Transverse colon (tissue), 4 donors: ENCODE data around the gene RER1.

ENCODE experiments used
- POLR2A ChIP-seq: fragments of 450-650 bp; IDR thresholded peaks from one replicate; pipeline ENCODE4 v1.6.1; 2016; ENCODE audit warnings: antibody characterized with exemption, mild to moderate bottlenecking, moderate library complexity
- POLR2AphosphoS5 ChIP-seq, 3 donors: sonication (generic); formaldehyde crosslinking; IDR thresholded peaks; one replicate each; pipeline ENCODE4 v1.6.1; 2016; ENCODE audit warnings: antibody characterized with exemption in 3 of 3
- TF ChIP-seq, protein P1 (sequence below), 5 experiments: fragments of 200-600 bp in 3 of 5; fragments of 450-650 bp in 2 of 5; sonication (generic) in 3 of 5; IDR thresholded peaks; 1 replicate in 2 of 5; 2 replicates in 3 of 5; pipeline ENCODE4 v1.5.1; 2016 to 2017; ENCODE audit warnings: antibody characterized with exemption in 5 of 5, inconsistent platforms in 3 of 5, mild to moderate bottlenecking in 2 of 5, moderate library complexity in 1 of 5

DNA sequence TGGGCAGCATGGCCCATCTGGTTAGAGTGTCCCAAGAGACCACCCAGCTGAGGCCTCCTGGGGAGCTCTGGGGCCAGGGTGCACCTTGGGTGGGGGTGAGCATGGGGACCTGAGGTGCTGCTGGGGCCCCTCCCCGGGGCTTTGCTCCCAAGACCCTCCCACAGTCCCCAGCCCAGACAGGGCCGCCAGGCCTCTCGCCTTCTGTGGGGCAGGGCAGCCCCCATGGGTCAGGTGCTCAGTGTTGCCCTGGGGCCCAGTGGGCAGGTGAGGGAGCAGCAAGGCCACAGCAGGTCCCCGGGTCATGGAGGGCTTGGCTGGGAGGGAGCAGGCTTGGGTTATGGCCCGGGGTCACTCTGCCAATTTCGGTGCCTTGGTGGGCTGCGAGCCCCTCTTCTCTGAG is 45.2 kb downstream of the RER1 start:
- no peak for TF ChIP-seq POLR2A
- TF ChIP-seq, protein P1, sequence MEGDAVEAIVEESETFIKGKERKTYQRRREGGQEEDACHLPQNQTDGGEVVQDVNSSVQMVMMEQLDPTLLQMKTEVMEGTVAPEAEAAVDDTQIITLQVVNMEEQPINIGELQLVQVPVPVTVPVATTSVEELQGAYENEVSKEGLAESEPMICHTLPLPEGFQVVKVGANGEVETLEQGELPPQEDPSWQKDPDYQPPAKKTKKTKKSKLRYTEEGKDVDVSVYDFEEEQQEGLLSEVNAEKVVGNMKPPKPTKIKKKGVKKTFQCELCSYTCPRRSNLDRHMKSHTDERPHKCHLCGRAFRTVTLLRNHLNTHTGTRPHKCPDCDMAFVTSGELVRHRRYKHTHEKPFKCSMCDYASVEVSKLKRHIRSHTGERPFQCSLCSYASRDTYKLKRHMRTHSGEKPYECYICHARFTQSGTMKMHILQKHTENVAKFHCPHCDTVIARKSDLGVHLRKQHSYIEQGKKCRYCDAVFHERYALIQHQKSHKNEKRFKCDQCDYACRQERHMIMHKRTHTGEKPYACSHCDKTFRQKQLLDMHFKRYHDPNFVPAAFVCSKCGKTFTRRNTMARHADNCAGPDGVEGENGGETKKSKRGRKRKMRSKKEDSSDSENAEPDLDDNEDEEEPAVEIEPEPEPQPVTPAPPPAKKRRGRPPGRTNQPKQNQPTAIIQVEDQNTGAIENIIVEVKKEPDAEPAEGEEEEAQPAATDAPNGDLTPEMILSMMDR (IDR thresholded peaks at IDR 0.05): no peak
- no peak for TF ChIP-seq POLR2AphosphoS5 (IDR thresholded peaks at IDR 0.05)
